Body of pancreas (tissue), 4 donors: ENCODE data around the gene DNMBP. TPM values are rescaled to one million over a fixed set of nuclear protein-coding genes. Genes with fewer than 3 reads are reported as not detected.

ENCODE experiments used
- ATAC-seq: fragments of 150-250 bp; one replicate; pipeline ENCODE4 v1.9.1; 2016
- DNase-seq, 4 donors: peaks; one replicate each; pipeline ENCODE4 v3.0.0-alpha.2; 2019
- H3K27ac ChIP-seq, 4 donors: fragments of 200-600 bp; sonication (generic); 1 replicate in 3 of 4; 2 replicates in 1 of 4; pipeline versions ENCODE4 v1.5.1 to v1.6.1; 2016 to 2019; ENCODE audit warnings: mild to moderate bottlenecking in 1 of 4, mixed read lengths in 1 of 4, moderate library complexity in 1 of 4
- H3K27me3 ChIP-seq, 2 donors: fragments of 200-600 bp; sonication (generic); one replicate each; pipeline ENCODE4 v1.6.0; 2016; ENCODE audit warnings: mild to moderate bottlenecking in 1 of 2
- H3K36me3 ChIP-seq, 2 donors: fragments of 200-600 bp; sonication (generic); replicated peaks in 1 of 2; 2 replicates each; pipeline ENCODE4 v1.5.1; 2016; ENCODE audit warnings: low read depth in 2 of 2; ENCODE audit not compliant: insufficient read depth in 1 of 2
- H3K4me1 ChIP-seq: fragments of 200-600 bp; sonication (generic); one replicate; pipeline ENCODE4 v1.6.0; 2016
- H3K4me3 ChIP-seq, 2 donors: fragments of 200-600 bp; sonication (generic); 1 replicate in 1 of 2; 2 replicates in 1 of 2; pipeline ENCODE4 v1.5.1; 2016 to 2019
- H3K9me3 ChIP-seq, 3 donors: fragments of 200-600 bp; sonication (generic); 1 replicate in 2 of 3; 2 replicates in 1 of 3; pipeline ENCODE4 v1.5.1; 2016
- POLR2A ChIP-seq, 3 donors: fragments of 450-650 bp; IDR thresholded peaks; one replicate each; pipeline ENCODE4 v1.6.1; 2016; ENCODE audit warnings: antibody characterized with exemption in 3 of 3, mild to moderate bottlenecking in 2 of 3
- WGBS, 2 donors: methylation state at CpG; one replicate each; pipeline ENCODE4 v1.1.5; 2017; 5-methylcytosine and 5-hydroxymethylcytosine counted together
- intact Hi-C: fragments of 100-400 bp; cut with DNase I; formaldehyde crosslinking; loops from one replicate; pipeline ENCODE4 v1.15.1; 2023
- total RNA-seq, 2 donors: library from RNA; depleted of rRNA; stranded (reverse); fragments of >200 nt; gene quantifications; one replicate each; pipeline ENCODE4 v1.1.0, GENCODE V29; 2016
- TF ChIP-seq, protein P1 (sequence below), 7 experiments: fragments of 450-650 bp in 4 of 7; fragments of 200-600 bp in 3 of 7; sonication (generic) in 3 of 7; IDR thresholded peaks; one replicate each; pipeline ENCODE4 v1.5.1; 2016 to 2019; ENCODE audit warnings: antibody characterized with exemption in 7 of 7

The DNMBP gene
- total RNA-seq, 2 donors from 2014 or later = 11.5 to 19.2 TPM

DNA sequence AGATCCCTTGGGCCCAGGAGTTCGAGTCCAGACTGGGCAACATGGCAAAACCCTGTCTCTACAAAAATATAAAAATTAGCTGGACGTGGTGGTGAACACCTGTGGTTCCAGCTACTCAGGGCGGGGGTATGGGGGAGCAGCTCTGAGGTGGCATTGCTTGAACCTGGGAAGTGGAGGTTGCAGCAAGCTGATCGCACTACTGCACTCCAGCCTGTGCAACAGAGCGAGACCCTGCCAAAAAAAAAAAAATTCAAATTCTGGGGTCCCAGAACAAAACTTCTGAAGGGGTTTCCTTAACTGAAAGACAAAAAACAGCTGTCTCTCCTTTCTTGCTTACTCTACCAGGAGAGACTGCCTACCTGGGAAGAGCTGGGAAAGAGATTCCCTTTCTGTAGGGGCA is 27.0 kb downstream of the DNMBP start:
- WGBS, 2 donors = 90 to 91% methylated on average over 5 of the region's 5 CpGs
- DNase-seq (no peak), ATAC-seq (no peak)
- Histone ChIP-seq H3K9me3 (no peaks in the 10 kb centered on the region), H3K36me3 (no peaks in the 10 kb centered on the region), H3K4me1 (peaks cover 12% of the 10 kb centered on the region), H3K27me3 (no peaks in the 10 kb centered on the region), H3K4me3 (no peak overlapping the region), H3K27ac (peak overlapping the region in 1 of 4 donors; percentile 26)
- TF ChIP-seq POLR2A (IDR thresholded peaks at IDR 0.05) = no peak
- TF ChIP-seq, protein P1, sequence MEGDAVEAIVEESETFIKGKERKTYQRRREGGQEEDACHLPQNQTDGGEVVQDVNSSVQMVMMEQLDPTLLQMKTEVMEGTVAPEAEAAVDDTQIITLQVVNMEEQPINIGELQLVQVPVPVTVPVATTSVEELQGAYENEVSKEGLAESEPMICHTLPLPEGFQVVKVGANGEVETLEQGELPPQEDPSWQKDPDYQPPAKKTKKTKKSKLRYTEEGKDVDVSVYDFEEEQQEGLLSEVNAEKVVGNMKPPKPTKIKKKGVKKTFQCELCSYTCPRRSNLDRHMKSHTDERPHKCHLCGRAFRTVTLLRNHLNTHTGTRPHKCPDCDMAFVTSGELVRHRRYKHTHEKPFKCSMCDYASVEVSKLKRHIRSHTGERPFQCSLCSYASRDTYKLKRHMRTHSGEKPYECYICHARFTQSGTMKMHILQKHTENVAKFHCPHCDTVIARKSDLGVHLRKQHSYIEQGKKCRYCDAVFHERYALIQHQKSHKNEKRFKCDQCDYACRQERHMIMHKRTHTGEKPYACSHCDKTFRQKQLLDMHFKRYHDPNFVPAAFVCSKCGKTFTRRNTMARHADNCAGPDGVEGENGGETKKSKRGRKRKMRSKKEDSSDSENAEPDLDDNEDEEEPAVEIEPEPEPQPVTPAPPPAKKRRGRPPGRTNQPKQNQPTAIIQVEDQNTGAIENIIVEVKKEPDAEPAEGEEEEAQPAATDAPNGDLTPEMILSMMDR (IDR thresholded peaks at IDR 0.05) = no peak
- intact Hi-C loops = no loop called here

DNA sequence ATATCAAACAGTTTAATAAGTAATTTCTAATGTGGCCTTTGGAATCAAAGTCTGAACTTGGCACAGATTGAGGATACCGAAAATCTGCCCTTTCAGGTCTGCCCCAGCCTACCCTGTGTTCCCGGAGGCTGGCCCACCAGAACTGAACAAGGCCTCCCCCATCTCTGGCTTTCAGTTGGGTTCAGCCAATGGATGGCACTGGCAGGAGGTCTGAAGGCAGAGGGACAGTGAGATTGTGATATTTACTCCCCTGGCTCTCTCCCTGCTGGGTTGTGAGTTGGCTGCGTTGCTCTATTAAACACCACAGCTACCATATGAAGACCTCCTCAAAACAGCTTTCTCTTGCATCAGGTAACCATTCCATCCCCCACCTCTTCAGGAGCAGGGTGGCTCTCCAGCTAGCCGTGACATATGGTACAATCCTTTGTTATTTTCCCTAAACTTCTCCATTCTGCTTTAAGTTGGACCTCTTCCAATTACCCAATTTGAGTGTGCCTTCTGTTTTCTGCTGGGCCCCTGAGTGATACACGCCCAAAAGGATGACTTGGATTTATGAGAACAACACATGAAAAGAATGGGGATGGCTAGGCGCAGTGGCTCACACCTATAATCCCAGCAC is 28.1 kb downstream of the DNMBP start:
- intact Hi-C loops = no loop called here
- Histone ChIP-seq H3K27ac (peak overlapping the region in 2 of 4 donors; percentile 22 to 29), H3K4me1 (peaks cover 19% of the 10 kb centered on the region)

DNA sequence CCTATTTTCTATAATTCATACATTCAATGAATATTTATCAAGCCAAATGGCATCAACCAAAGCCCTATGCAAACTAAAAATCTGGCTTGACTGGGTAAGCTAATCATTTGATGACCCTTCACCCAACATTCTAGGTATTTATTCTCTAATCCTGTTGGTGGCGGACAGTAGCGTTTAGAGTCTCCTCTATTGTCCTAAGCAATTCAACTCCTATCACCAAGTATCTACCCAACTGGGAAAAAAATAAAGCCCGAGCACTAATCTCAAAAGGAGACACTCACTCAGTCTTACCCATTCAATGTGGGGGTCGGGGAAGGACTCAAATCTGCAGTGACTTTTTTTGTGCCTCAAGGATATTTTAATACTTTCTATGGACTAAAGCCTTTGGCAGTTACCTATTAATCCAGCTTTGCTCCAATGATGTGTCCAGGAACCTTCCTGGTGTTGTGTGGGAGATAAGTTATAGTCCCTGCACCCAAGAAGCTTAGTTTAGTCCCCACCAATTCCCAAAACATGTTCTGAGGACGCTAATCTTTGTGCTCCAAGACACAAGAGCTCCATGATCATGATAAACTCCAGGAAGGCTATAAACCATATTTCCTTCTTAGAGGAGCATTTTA is 30.6 kb downstream of the DNMBP start:
- ATAC-seq (no peak), DNase-seq (no peak)
- no peaks in the 10 kb centered on the region for H3K27me3 ChIP-seq
- no peak for TF ChIP-seq POLR2A (IDR thresholded peaks at IDR 0.05)
- TF ChIP-seq, protein P1 (IDR thresholded peaks at IDR 0.05) = no peak
- H3K4me1 ChIP-seq = peaks cover 30% of the 10 kb centered on the region
- WGBS, 2 donors = 85 to 95% methylated on average over 5 of the region's 5 CpGs
- intact Hi-C loops = no loop called here
- H3K36me3 ChIP-seq = no peaks in the 10 kb centered on the region
- H3K9me3 ChIP-seq = no peaks in the 10 kb centered on the region
- no peak overlapping the region for H3K4me3 ChIP-seq
- H3K27ac ChIP-seq = no peak overlapping the region

More for the DNA sequence above, 28.1 kb downstream of the DNMBP start:
- DNase-seq = peak in 1 of 4 donors; percentile 18
- no peak for ATAC-seq
- 40 to 51% methylated on average over 6 of the region's 6 CpGs for WGBS, 2 donors
- H3K27me3 ChIP-seq = no peaks in the 10 kb centered on the region
- H3K4me3 ChIP-seq = no peak overlapping the region
- H3K36me3 ChIP-seq = no peaks in the 10 kb centered on the region
- no peak for TF ChIP-seq POLR2A (IDR thresholded peaks at IDR 0.05)
- TF ChIP-seq, protein P1 (IDR thresholded peaks at IDR 0.05) = no peak
- H3K9me3 ChIP-seq = no peaks in the 10 kb centered on the region

DNA sequence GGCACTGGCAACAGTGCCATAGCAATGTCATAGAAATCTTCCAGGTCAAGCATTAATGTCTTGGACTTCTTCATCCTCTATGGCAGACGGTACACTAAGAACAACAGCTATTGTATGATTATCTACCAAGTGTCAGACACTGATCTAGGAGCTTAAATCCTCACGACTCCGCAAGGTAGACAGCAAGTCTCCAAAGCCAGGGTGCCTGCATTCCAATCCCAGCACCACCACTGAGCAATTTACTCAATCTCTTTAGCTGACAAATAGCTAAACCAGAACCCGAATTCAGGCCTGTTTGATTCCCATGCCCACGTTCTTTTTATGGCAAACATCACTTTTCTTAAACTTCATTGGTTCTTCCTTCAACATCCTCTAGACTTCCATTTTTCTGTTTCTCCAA is 31.8 kb downstream of the DNMBP start:
- H3K4me3 ChIP-seq = no peak overlapping the region
- H3K9me3 ChIP-seq = no peaks in the 10 kb centered on the region
- ATAC-seq = no peak
- no peak for DNase-seq
- H3K36me3 ChIP-seq = no peaks in the 10 kb centered on the region
- H3K4me1 ChIP-seq = peaks cover 30% of the 10 kb centered on the region
- no peaks in the 10 kb centered on the region for H3K27me3 ChIP-seq
- H3K27ac ChIP-seq = no peak overlapping the region
- intact Hi-C loops = no loop called here
- TF ChIP-seq, protein P1 (IDR thresholded peaks at IDR 0.05) = no peak
- no peak for TF ChIP-seq POLR2A (IDR thresholded peaks at IDR 0.05)
- WGBS, 2 donors = 91 to 98% methylated on average over 5 of the region's 5 CpGs
